Measurements from ENCODE around the gene KLK14.

KLK14 gene

DNA sequence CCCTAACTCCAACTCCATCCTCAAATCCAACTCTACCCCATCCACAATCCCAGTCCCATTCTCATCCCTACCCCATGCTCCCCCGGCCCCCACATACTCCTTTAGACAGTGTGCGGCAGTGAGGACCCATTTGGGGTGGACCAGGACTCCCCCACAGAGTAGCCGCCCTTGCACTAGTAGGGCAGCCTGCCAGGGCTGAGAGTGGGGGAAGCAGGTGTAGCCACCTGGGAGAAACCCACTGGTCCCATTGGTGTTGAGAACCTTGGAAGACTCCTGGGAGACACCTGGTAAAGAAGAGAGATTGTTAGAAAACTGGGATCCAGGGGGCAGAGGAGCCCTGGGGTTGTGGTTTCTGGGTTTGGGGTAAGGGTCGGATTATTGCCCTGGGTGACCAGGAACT, 22.4 kb downstream of the KLK14 start:
- DNase-seq (ENCODE audit: low read depth): no peak
- H3K4me3 ChIP-seq (ENCODE audit: low read depth, low read length): no peak overlapping the region
- TF ChIP-seq, protein P1, sequence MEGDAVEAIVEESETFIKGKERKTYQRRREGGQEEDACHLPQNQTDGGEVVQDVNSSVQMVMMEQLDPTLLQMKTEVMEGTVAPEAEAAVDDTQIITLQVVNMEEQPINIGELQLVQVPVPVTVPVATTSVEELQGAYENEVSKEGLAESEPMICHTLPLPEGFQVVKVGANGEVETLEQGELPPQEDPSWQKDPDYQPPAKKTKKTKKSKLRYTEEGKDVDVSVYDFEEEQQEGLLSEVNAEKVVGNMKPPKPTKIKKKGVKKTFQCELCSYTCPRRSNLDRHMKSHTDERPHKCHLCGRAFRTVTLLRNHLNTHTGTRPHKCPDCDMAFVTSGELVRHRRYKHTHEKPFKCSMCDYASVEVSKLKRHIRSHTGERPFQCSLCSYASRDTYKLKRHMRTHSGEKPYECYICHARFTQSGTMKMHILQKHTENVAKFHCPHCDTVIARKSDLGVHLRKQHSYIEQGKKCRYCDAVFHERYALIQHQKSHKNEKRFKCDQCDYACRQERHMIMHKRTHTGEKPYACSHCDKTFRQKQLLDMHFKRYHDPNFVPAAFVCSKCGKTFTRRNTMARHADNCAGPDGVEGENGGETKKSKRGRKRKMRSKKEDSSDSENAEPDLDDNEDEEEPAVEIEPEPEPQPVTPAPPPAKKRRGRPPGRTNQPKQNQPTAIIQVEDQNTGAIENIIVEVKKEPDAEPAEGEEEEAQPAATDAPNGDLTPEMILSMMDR (IDR thresholded peaks at IDR 0.05; ENCODE audit: low read depth, low read length, missing control alignments): no peak

DNA sequence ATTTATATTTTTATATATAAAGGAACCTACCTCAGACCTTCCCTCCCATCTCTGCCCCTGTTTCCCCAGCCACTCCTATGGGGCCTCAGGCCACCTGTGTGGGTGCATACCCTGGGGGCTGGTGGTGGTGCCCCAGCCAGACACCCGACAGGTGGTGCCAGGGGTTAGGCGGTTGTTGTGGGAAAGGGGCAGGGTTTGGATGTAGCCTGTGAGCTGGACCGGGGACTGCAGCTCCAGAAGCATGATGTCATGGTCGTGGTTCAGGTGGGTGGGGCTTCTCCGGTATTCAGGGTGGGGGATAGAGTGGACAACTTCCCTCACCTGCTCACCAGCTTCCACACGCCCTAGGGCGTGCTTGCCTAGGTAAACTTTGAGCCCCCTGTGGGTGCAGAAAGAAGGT, 23.0 kb downstream of the KLK14 start:
- DNase-seq (ENCODE audit: low read depth): no peak
- TF ChIP-seq, protein P1 (IDR thresholded peaks at IDR 0.05; ENCODE audit: low read depth, low read length, missing control alignments): no peak
- H3K4me3 ChIP-seq (ENCODE audit: low read depth, low read length): no peak overlapping the region

DNA sequence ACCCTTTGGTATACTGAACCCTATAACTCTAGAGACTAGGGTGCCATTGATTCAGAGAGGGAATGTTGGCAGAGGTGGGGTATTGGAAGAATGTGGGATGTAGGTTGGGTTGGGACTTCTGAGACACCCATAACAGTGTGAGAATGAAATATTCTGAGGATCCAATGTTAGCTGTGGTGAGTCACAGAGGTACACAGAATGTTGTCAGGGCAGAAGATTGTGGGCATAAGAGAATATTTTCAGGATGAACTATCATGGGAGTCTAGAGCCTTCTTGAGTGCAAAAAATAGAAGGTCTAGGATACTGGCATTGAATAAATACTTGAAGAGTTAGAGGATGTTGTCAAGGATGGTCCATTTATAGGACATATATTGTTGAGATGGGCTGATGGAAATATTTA, 26.8 kb downstream of the KLK14 start:
- no peak for DNase-seq (ENCODE audit: low read depth)
- TF ChIP-seq, protein P1 (IDR thresholded peaks at IDR 0.05; ENCODE audit: low read depth, low read length, missing control alignments): no peak
- H3K4me3 ChIP-seq (ENCODE audit: low read depth, low read length): no peak overlapping the region

DNA sequence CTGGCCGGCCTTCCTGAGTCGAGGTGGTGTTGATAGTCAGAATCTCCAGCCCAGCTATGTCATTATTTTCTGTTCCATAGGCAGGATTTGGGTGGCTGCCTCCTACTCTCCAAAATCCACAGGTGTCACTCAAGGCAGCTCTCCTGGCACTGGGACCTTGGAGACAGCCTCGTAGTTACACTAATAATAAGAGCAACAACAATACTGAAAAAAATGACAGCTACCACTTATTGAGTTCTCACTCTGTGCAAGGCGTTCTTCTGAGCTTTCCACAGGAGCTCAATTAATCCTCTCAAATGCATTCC, 35.7 kb downstream of the KLK14 start:
- TF ChIP-seq, protein P1 (IDR thresholded peaks at IDR 0.05; ENCODE audit: low read depth, low read length, missing control alignments): no peak
- H3K4me3 ChIP-seq (ENCODE audit: low read depth, low read length): no peak overlapping the region
- no peak for DNase-seq (ENCODE audit: low read depth)

DNA sequence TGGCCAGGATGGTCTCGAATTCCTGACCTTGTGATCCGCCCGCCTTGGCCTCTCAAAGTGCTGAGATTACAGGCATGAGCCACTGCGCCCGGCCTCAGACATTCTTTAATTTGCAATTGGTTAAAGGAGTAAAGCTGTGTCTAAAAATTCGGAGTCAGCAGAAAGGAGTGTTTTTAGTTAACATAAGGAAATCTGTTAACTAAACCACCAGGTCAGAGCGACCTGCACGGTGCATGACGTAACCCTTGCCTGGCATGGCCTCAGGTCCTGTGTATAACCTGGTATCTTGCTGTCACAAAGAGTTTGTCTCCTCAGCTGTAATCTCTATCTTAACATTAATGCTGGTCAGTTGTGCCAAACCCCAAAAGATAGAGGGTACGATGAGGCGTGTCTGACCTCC, 38.4 kb downstream of the KLK14 start:
- no peak overlapping the region for H3K4me3 ChIP-seq (ENCODE audit: low read depth, low read length)
- no peak for DNase-seq (ENCODE audit: low read depth)
- TF ChIP-seq, protein P1 (IDR thresholded peaks at IDR 0.05; ENCODE audit: low read depth, low read length, missing control alignments): no peak

DNA sequence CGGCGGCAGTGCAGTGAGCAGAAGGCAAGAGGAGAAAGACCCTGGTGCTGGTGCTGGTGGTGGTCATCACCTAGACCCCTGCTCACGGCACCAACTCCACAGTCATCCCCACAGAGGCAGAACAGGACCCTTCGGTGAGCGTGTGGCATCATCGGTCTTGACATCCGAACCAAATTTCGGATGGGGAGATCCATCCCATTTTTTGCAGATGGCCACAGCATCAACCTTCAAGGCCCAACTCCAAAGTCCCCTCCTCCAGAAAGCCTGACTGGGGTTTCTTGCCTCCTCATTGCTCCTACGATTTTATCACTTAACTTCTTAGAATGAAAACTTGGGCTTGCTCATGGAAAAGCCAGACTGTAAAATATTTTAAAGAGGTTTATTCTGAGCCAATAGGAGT, 39.2 kb downstream of the KLK14 start:
- DNase-seq (ENCODE audit: low read depth): no peak
- TF ChIP-seq, protein P1 (IDR thresholded peaks at IDR 0.05; ENCODE audit: low read depth, low read length, missing control alignments): no peak
- H3K4me3 ChIP-seq (ENCODE audit: low read depth, low read length): no peak overlapping the region

DNA sequence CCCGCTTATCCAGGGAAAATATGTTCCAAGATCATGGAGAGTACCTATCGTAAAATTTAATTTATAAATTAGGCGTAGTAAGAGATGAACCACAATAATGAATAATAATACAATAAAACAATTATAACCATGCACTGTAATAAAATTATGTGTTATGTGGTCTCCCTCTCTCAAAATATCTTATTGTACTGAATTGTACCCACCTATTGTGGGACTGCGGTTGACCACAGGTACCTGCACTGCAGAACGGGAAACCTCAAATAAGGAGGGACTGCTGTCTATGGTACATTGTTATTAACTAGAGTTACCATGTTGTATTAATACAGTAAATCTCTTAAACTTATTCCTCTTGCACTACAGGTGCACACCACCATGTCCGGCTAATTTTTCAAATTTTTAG, 42.5 kb downstream of the KLK14 start:
- TF ChIP-seq, protein P1 (IDR thresholded peaks at IDR 0.05; ENCODE audit: low read depth, low read length, missing control alignments): no peak
- no peak for DNase-seq (ENCODE audit: low read depth)
- no peak overlapping the region for H3K4me3 ChIP-seq (ENCODE audit: low read depth, low read length)
